ENCODE results near the gene DVL3.

Gene DVL3

DNA sequence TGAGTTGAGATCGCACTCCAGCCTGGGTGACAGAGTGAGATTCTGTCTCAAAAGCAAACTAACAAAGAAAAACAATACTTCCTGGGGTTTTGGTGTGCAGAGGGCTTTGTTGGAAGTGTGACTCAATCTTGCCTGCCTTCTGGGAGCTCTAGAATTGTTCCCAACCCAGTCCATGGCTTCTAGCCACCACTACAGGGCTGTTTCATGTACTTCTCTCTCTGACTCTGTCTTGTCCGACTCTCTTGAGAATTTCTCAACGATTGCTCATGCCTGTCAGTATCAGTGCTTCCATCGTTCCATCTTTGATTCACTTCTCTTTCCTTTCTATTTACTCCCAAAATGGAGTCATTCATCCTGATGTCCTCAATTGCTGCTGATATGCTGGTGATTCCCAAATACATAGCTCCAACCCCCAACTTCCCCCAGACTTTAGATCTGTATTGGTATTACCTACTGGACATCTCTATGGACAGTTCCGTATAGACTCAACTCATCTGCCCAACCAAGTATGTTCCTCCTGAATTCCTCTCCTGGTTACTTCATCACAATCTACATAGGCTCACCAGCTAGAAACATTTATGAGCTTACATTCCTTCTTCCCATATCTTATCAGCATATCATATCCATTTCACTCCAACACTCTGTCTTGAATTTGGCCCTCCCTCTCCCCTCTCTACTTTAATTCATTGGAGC is 17.6 kb downstream of the DVL3 start:
- TF ChIP-seq, protein P1, sequence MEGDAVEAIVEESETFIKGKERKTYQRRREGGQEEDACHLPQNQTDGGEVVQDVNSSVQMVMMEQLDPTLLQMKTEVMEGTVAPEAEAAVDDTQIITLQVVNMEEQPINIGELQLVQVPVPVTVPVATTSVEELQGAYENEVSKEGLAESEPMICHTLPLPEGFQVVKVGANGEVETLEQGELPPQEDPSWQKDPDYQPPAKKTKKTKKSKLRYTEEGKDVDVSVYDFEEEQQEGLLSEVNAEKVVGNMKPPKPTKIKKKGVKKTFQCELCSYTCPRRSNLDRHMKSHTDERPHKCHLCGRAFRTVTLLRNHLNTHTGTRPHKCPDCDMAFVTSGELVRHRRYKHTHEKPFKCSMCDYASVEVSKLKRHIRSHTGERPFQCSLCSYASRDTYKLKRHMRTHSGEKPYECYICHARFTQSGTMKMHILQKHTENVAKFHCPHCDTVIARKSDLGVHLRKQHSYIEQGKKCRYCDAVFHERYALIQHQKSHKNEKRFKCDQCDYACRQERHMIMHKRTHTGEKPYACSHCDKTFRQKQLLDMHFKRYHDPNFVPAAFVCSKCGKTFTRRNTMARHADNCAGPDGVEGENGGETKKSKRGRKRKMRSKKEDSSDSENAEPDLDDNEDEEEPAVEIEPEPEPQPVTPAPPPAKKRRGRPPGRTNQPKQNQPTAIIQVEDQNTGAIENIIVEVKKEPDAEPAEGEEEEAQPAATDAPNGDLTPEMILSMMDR (IDR thresholded peaks at IDR 0.05; ENCODE audit: extremely low read depth, insufficient read depth, missing control alignments): no peak
- DNase-seq (ENCODE audit: low spot score): no peak
- in situ Hi-C loops (cut with MboI; ENCODE audit: low pct_unique_long_range_greater_than_20kb, low sequenced_read_pairs, unreplicated experiment): no loop called here

DNA sequence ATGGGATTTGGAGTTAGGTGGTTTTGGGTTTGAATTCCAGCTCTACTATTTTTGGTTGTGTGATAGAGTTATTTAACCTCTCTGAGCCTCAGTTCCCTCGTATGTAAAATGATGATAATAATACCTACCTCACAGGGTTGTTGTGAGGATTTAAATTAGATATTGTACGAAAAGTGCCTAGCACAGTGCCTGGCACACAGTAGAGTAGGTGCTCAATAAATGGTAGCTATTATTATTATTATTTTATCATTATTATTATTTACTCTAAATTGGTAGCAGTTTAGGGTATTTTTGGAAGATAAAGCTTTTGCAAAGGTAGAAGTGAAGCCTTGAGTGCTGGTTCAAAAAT is 18.2 kb downstream of the DVL3 start:
- DNase-seq (ENCODE audit: low spot score): no peak
- in situ Hi-C loops (cut with MboI; ENCODE audit: low pct_unique_long_range_greater_than_20kb, low sequenced_read_pairs, unreplicated experiment): no loop called here
- TF ChIP-seq, protein P1 (IDR thresholded peaks at IDR 0.05; ENCODE audit: extremely low read depth, insufficient read depth, missing control alignments): no peak

DNA sequence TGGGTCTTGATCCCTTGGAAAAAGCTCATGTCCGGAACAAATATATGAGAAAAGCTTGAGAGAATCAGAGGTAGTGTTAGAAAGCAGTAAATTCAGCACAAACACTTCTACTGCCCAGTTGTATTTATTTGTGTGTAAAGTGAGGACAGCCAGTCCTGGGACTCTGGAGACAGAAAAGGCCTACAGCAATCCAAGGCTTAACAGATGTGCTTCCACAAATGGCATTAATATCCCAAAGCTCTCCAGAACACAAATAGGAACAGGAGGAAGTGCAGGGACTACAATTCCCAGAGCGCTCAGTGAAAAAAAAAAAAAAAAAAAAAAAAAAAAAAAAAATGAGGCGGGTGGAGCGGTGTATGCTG is 19.1 kb downstream of the DVL3 start:
- no peak for DNase-seq (ENCODE audit: low spot score)
- TF ChIP-seq, protein P1 (IDR thresholded peaks at IDR 0.05; ENCODE audit: extremely low read depth, insufficient read depth, missing control alignments): no peak
- in situ Hi-C loops (cut with MboI; ENCODE audit: low pct_unique_long_range_greater_than_20kb, low sequenced_read_pairs, unreplicated experiment): no loop called here

DNA sequence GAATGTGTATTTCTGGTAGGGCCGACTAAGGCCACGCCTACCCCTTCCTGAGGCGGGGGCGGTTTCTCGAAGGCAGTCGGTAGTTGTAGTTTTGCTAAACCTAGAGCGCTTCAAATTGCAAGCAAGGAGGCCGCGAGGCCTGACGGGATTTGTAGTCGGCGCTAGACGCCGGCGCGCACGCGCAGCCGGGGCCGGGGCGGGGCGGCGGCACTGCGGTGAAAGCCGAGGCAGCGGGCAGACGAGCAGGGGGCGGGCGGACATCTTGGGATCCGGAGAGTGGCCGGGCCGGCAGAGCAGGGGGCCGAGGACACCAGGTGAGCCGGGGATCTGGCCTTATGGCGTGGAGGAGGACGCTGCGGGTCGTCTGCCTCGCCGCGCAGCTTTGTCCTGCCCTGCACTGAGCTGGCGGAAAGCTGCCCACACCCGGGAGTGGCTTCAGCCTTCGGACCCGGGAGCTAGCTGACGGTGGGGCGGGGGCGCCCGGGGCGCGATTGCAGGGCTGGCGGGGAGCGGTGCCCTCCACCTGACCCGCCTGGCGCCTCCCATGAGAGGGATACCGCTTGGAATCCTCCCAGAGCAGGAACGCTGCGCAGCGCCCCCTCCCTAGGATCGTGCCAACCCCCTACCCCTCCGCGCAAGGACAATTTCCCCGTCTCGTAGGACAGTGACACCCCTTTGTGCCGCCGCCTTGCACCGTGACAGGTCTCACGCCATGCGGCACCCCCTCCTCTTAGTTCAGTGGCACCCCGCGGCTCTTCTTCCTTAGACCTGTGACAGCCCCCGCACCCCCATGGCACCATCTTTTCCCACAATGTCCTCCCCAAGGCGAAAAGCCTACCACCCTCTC is 19.7 kb downstream of the DVL3 start, which contains the start of gene AP2M1:
Gene AP2M1, plus strand, starts transcription at position 210 of the 847 bp plus-strand sequence. CDS start 2,139 bp downstream, outside the sequence.
- TF ChIP-seq, protein P1 (IDR thresholded peaks at IDR 0.05; ENCODE audit: extremely low read depth, insufficient read depth, missing control alignments): peak; percentile 17

DNA sequence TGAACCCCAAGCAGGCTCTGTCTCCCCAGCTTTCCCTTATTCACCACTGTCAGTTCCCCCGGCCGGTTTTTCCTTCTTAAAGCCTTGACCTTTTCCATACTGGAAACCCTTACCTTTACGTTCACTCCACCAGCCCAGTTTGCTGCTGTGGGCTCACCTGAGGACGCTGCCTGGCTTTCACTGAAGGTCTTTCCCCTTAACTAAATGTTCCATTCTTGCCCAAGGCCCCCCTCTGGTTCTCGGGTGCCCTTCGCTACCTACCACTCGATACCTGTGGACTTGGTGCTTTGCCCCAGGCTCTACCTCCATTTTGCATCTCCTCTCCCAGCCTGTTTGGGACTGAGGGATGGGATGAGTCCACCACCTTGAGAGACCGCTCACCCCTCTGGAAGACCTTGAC is 20.3 kb downstream of the DVL3 start:
- in situ Hi-C loops (cut with MboI; ENCODE audit: low pct_unique_long_range_greater_than_20kb, low sequenced_read_pairs, unreplicated experiment): no loop called here
- TF ChIP-seq, protein P1 (IDR thresholded peaks at IDR 0.05; ENCODE audit: extremely low read depth, insufficient read depth, missing control alignments): no peak
- DNase-seq (ENCODE audit: low spot score): no peak

More for the DNA sequence above, 19.7 kb downstream of the DVL3 start, which contains the start of gene AP2M1:
- in situ Hi-C loops (cut with MboI; ENCODE audit: low pct_unique_long_range_greater_than_20kb, low sequenced_read_pairs, unreplicated experiment): no loop called here
- peak; percentile 98 for DNase-seq (ENCODE audit: low spot score)

DNA sequence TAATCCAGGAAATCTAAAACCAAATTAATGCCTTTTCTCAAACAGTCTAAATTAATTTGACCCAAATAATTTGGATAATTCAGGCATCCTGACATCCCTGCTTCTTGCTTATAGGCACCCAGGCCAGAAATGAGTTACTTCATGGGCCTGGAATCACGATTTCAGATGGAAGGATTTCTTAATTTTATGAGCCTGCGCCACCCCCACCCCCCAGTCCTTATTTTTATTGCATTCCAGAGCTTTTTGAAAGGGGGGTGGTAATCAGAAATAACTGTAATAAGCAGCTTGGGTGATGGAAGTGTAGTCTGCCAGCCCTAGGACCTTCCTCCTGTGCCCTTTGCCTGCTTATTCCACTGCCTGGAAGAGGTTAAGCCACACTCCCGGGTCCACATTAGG is 20.8 kb downstream of the DVL3 start:
- DNase-seq (ENCODE audit: low spot score): no peak
- in situ Hi-C loops (cut with MboI; ENCODE audit: low pct_unique_long_range_greater_than_20kb, low sequenced_read_pairs, unreplicated experiment): no loop called here
- TF ChIP-seq, protein P1 (IDR thresholded peaks at IDR 0.05; ENCODE audit: extremely low read depth, insufficient read depth, missing control alignments): no peak

Measured in GM13977 (cell line).